KMS-11 (cell line): ENCODE results near the gene RIN3.

ENCODE experiments used
- H2AFZ ChIP-seq: fragments of 200-600 bp; sonication (generic); 2 replicates; pipeline ENCODE4 v1.6.1; 2016; ENCODE audit warnings: antibody characterized with exemption, mixed run types, low read depth
- H3K27ac ChIP-seq: fragments of 200-600 bp; sonication (generic); 2 replicates; pipeline ENCODE4 v1.6.1; 2016; ENCODE audit warnings: mild to moderate bottlenecking, mixed run types
- H3K27me3 ChIP-seq: fragments of 200-600 bp; sonication (generic); 2 replicates; pipeline ENCODE4 v1.6.1; 2017; ENCODE audit warnings: mild to moderate bottlenecking, low read depth, mixed run types, moderate library complexity; ENCODE audit not compliant: insufficient read depth
- H3K36me3 ChIP-seq: fragments of 200-600 bp; sonication (generic); 2 replicates; pipeline ENCODE4 v1.6.1; 2017; ENCODE audit warnings: mild to moderate bottlenecking, mixed run types; ENCODE audit not compliant: insufficient read depth
- H3K4me1 ChIP-seq: fragments of 200-600 bp; sonication (generic); 2 replicates; pipeline ENCODE4 v1.6.1; 2016; ENCODE audit warnings: mild to moderate bottlenecking, low read depth, mixed run types; ENCODE audit not compliant: poor library complexity, severe bottlenecking
- H3K4me2 ChIP-seq: fragments of 200-600 bp; sonication (generic); 2 replicates; pipeline ENCODE4 v1.7.0; 2016; ENCODE audit warnings: mild to moderate bottlenecking, mixed run types
- H3K4me3 ChIP-seq: fragments of 200-600 bp; sonication (generic); IDR thresholded peaks from 2 replicates; pipeline ENCODE4 v1.6.1; 2017; ENCODE audit warnings: low read depth, low read length, mixed read lengths; ENCODE audit not compliant: insufficient read depth
- H3K79me2 ChIP-seq: fragments of 200-600 bp; sonication (generic); 2 replicates; pipeline ENCODE4 v1.6.1; 2016; ENCODE audit warnings: low read depth, mixed run types; ENCODE audit not compliant: insufficient read depth
- H3K9ac ChIP-seq: fragments of 200-600 bp; sonication (generic); 2 replicates; pipeline ENCODE4 v1.6.1; 2016; ENCODE audit warnings: mild to moderate bottlenecking, mixed run types
- H4K20me1 ChIP-seq: fragments of 200-600 bp; sonication (generic); 2 replicates; pipeline ENCODE4 v1.6.1; 2016; ENCODE audit warnings: mild to moderate bottlenecking, mixed run types; ENCODE audit not compliant: insufficient read depth
- CTCF ChIP-seq: fragments of 200-600 bp; sonication (generic); conservative IDR thresholded peaks from 2 replicates; pipeline ENCODE4 v1.6.1; 2017; ENCODE audit warnings: low read depth, mild to moderate bottlenecking, antibody characterized with exemption, low read length, moderate library complexity, mixed read lengths

The RIN3 gene

GRCh38 chr14:92613008-92613658 is 99.6 kb downstream of the RIN3 start:
- H3K36me3 ChIP-seq, result no peaks in the 10 kb centered on the region
- no peak overlapping the region for H3K4me2 ChIP-seq
- H3K27me3 ChIP-seq, result no peaks in the 10 kb centered on the region
- no peak overlapping the region for H3K4me3 ChIP-seq
- H2AFZ ChIP-seq, result no peak overlapping the region
- H3K79me2 ChIP-seq, result no peaks in the 10 kb centered on the region
- H4K20me1 ChIP-seq, result no peaks in the 10 kb centered on the region
- no peak overlapping the region for H3K27ac ChIP-seq
- TF ChIP-seq CTCF, result peak; percentile 64
- no peak overlapping the region for H3K9ac ChIP-seq
- H3K4me1 ChIP-seq, result peaks cover 8% of the 10 kb centered on the region

DNA sequence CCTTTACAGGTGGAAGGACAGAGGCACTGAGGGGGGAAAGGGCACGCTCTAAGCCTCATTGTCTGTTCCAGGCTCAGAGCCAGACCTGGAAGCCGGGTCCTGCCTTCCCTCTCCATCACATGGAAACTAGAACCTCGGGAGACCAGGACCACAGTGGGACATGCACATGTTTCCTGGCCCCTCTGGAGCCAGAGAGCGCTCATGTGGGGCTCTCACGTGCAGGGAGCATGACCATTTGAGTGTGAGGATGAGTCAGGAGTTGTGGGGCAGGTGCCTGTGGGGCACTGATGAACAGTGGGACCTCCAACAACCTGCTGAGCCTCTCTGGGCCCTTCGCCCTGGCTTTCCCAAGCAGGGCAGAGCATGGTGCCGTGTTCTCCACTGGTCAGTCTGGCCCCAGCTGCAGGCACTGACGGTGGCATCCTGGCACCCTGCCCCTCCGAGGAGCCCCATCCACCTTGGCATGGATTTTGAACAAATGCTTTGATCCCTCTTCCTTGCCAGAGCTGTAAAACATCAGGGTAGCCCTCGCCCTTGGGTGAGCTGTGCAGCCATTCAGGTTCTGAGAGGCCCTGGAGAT is 100.2 kb downstream of the RIN3 start:
- peaks cover 8% of the 10 kb centered on the region for H3K4me1 ChIP-seq
- H3K27me3 ChIP-seq, result no peaks in the 10 kb centered on the region
- H3K79me2 ChIP-seq, result no peaks in the 10 kb centered on the region
- no peak overlapping the region for H3K4me2 ChIP-seq
- no peaks in the 10 kb centered on the region for H4K20me1 ChIP-seq
- H3K27ac ChIP-seq, result no peak overlapping the region
- no peak overlapping the region for H2AFZ ChIP-seq
- H3K4me3 ChIP-seq, result no peak overlapping the region
- no peak for TF ChIP-seq CTCF
- H3K36me3 ChIP-seq, result no peaks in the 10 kb centered on the region
- H3K9ac ChIP-seq, result no peak overlapping the region

GRCh38 chr14:92615451-92615850 is 101.9 kb downstream of the RIN3 start:
- H2AFZ ChIP-seq, result no peak overlapping the region
- no peak overlapping the region for H3K4me3 ChIP-seq
- H3K4me1 ChIP-seq, result peaks cover 8% of the 10 kb centered on the region
- no peak overlapping the region for H3K9ac ChIP-seq
- no peak overlapping the region for H3K27ac ChIP-seq
- no peaks in the 10 kb centered on the region for H3K36me3 ChIP-seq
- H3K79me2 ChIP-seq, result no peaks in the 10 kb centered on the region
- H4K20me1 ChIP-seq, result no peaks in the 10 kb centered on the region
- no peak overlapping the region for H3K4me2 ChIP-seq
- H3K27me3 ChIP-seq, result no peaks in the 10 kb centered on the region
- TF ChIP-seq CTCF, result no peak

- no peaks in the 10 kb centered on the region for H4K20me1 ChIP-seq
- H3K4me2 ChIP-seq, result no peak overlapping the region
- H3K9ac ChIP-seq, result no peak overlapping the region
- H3K4me1 ChIP-seq, result peaks cover 8% of the 10 kb centered on the region
- no peak overlapping the region for H3K4me3 ChIP-seq
- no peak for TF ChIP-seq CTCF
- H3K36me3 ChIP-seq, result no peaks in the 10 kb centered on the region
- no peak overlapping the region for H3K27ac ChIP-seq
- no peaks in the 10 kb centered on the region for H3K79me2 ChIP-seq
- H3K27me3 ChIP-seq, result no peaks in the 10 kb centered on the region
- no peak overlapping the region for H2AFZ ChIP-seq
Measured at GRCh38 chr14:92616178-92616577, 102.6 kb downstream of the RIN3 start.
